ENCODE measurements around the gene PHEX. TPM values are rescaled to one million over a fixed set of nuclear protein-coding genes. Genes with fewer than 3 reads are reported as not detected.

The PHEX gene
- total RNA-seq, 4 donors from 2014 or later, result 0.52 to 1.2 (median 0.65) TPM

- no peak for DNase-seq (ENCODE audit: extremely low spot score)
- no peaks in the 10 kb centered on the region for H3K4me1 ChIP-seq
- 90% methylated on average over 7 of the region's 7 CpGs for WGBS
- intact Hi-C loops (cut with DNase I), result no loop called here
- no peaks in the 10 kb centered on the region for H3K9me3 ChIP-seq
- H3K36me3 ChIP-seq, result no peaks in the 10 kb centered on the region
- no peaks in the 10 kb centered on the region for H3K27me3 ChIP-seq
- no peak overlapping the region for H3K4me3 ChIP-seq
- no peak for TF ChIP-seq CTCF (IDR thresholded peaks at IDR 0.05)
- no peak for TF ChIP-seq POLR2A (IDR thresholded peaks at IDR 0.05; ENCODE audit: low read depth)
- TF ChIP-seq EP300 (IDR thresholded peaks at IDR 0.05), result no peak
- no peak for TF ChIP-seq POLR2AphosphoS5 (IDR thresholded peaks at IDR 0.05)
- no peak overlapping the region for H3K27ac ChIP-seq (replicated peaks in 1 of 4)
Measured at GRCh38 chrX:22025751-22026150, 6.4 kb upstream of the PHEX start.

GRCh38 chrX:22026731-22027130, 5.4 kb upstream of the PHEX start:
- Histone ChIP-seq H3K36me3 (no peaks in the 10 kb centered on the region), H3K4me1 (no peaks in the 10 kb centered on the region), H3K27ac (replicated peaks in 1 of 4) (no peak overlapping the region), H3K27me3 (no peaks in the 10 kb centered on the region), H3K4me3 (no peak overlapping the region), H3K9me3 (no peaks in the 10 kb centered on the region)
- TF ChIP-seq POLR2AphosphoS5 (IDR thresholded peaks at IDR 0.05) (no peak), CTCF (IDR thresholded peaks at IDR 0.05) (no peak), POLR2A (IDR thresholded peaks at IDR 0.05; ENCODE audit: low read depth) (no peak), EP300 (IDR thresholded peaks at IDR 0.05) (no peak)
- intact Hi-C loops (cut with DNase I), result no loop called here
- DNase-seq (ENCODE audit: extremely low spot score), result no peak
- 87% methylated on average over 4 of the region's 4 CpGs for WGBS

GRCh38 chrX:22032506-22032905, 381 bp downstream of the PHEX start:
- H3K27me3 ChIP-seq, result no peaks in the 10 kb centered on the region
- DNase-seq (ENCODE audit: extremely low spot score), result no peak
- H3K9me3 ChIP-seq, result no peaks in the 10 kb centered on the region
- no peaks in the 10 kb centered on the region for H3K36me3 ChIP-seq
- no peak overlapping the region for H3K4me3 ChIP-seq
- no peak overlapping the region for H3K27ac ChIP-seq (replicated peaks in 1 of 4)
- WGBS, result 62% methylated on average over 6 of the region's 6 CpGs
- TF ChIP-seq CTCF (IDR thresholded peaks at IDR 0.05) (no peak), EP300 (IDR thresholded peaks at IDR 0.05) (no peak), POLR2A (IDR thresholded peaks at IDR 0.05; ENCODE audit: low read depth) (no peak), POLR2AphosphoS5 (IDR thresholded peaks at IDR 0.05) (no peak)
- no peaks in the 10 kb centered on the region for H3K4me1 ChIP-seq
- intact Hi-C loops (cut with DNase I), result no loop called here

GRCh38 chrX:22033818-22034217, 1.7 kb downstream of the PHEX start:
- no peak for DNase-seq (ENCODE audit: extremely low spot score)
- no peaks in the 10 kb centered on the region for H3K9me3 ChIP-seq
- intact Hi-C loops (cut with DNase I), result no loop called here
- 81% methylated on average over 5 of the region's 5 CpGs for WGBS
- no peaks in the 10 kb centered on the region for H3K4me1 ChIP-seq
- no peak overlapping the region for H3K27ac ChIP-seq (replicated peaks in 1 of 4)
- H3K36me3 ChIP-seq, result no peaks in the 10 kb centered on the region
- TF ChIP-seq POLR2AphosphoS5 (IDR thresholded peaks at IDR 0.05) (no peak), CTCF (IDR thresholded peaks at IDR 0.05) (no peak), POLR2A (IDR thresholded peaks at IDR 0.05; ENCODE audit: low read depth) (no peak), EP300 (IDR thresholded peaks at IDR 0.05) (no peak)
- no peaks in the 10 kb centered on the region for H3K27me3 ChIP-seq
- no peak overlapping the region for H3K4me3 ChIP-seq

- WGBS, result 71% methylated on average over 1 of the region's 1 CpG
- Histone ChIP-seq H3K4me1 (no peaks in the 10 kb centered on the region), H3K36me3 (no peaks in the 10 kb centered on the region), H3K9me3 (no peaks in the 10 kb centered on the region), H3K27me3 (no peaks in the 10 kb centered on the region), H3K4me3 (no peak overlapping the region), H3K27ac (replicated peaks in 1 of 4) (no peak overlapping the region)
- intact Hi-C loops (cut with DNase I), result no loop called here
- no peak for TF ChIP-seq POLR2A (IDR thresholded peaks at IDR 0.05; ENCODE audit: low read depth)
- no peak for TF ChIP-seq CTCF (IDR thresholded peaks at IDR 0.05)
- no peak for TF ChIP-seq POLR2AphosphoS5 (IDR thresholded peaks at IDR 0.05)
- no peak for TF ChIP-seq EP300 (IDR thresholded peaks at IDR 0.05)
- DNase-seq (ENCODE audit: extremely low spot score), result no peak
Measured at GRCh38 chrX:22035236-22035635, 3.1 kb downstream of the PHEX start.

Measured in esophagus muscularis mucosa (tissue), 4 donors.